Endothelial cell (in vitro differentiated cells): Measurements from ENCODE around the gene SSR4. TPM values are rescaled to one million over a fixed set of nuclear protein-coding genes. Genes with fewer than 3 reads are reported as not detected.

Experiments used
- DNase-seq: peaks from one replicate; pipeline ENCODE4 v3.0.0; 2021; ENCODE audit warnings: low spot score
- H3K27ac Mint-ChIP-seq: one replicate; pipeline ENCODE4 v1.8.0; 2021; ENCODE audit warnings: mixed read lengths, inconsistent platforms; ENCODE audit not compliant: unreplicated experiment
- H3K27me3 Mint-ChIP-seq: one replicate; pipeline ENCODE4 v1.8.0; 2021; ENCODE audit warnings: mild to moderate bottlenecking, moderate library complexity, mixed read lengths, inconsistent platforms; ENCODE audit not compliant: unreplicated experiment
- H3K36me3 Mint-ChIP-seq: one replicate; pipeline ENCODE4 v1.8.0; 2021; ENCODE audit warnings: mild to moderate bottlenecking, low read depth, mixed read lengths, inconsistent platforms; ENCODE audit not compliant: unreplicated experiment
- H3K4me1 Mint-ChIP-seq: one replicate; pipeline ENCODE4 v1.8.0; 2021; ENCODE audit warnings: mild to moderate bottlenecking, mixed read lengths, inconsistent platforms; ENCODE audit not compliant: unreplicated experiment
- H3K4me3 Mint-ChIP-seq: one replicate; pipeline ENCODE4 v1.8.0; 2021; ENCODE audit warnings: mild to moderate bottlenecking, mixed read lengths, inconsistent platforms; ENCODE audit not compliant: unreplicated experiment
- H3K9me3 Mint-ChIP-seq: one replicate; pipeline ENCODE4 v1.8.0; 2021; ENCODE audit warnings: mixed read lengths, inconsistent platforms; ENCODE audit not compliant: unreplicated experiment
- CTCF ChIP-seq: fragments of 200-600 bp; sonication (generic); IDR thresholded peaks from one replicate; pipeline ENCODE4 v1.5.0; 2021; ENCODE audit warnings: antibody characterized with exemption; ENCODE audit not compliant: unreplicated experiment
- total RNA-seq: library from RNA; stranded (reverse); fragmentation: NEBNext Ultra II Directional; extraction: Animal tissue kit (Norgen Biotek cat#: 25700); gene quantifications from one replicate; pipeline ENCODE4 v1.2.1, GENCODE V29; 2021; ENCODE audit not compliant: unreplicated experiment

The SSR4 gene
- total RNA-seq, 1 donor from 2014 or later, result 243 TPM

GRCh38 chrX:153764786-153765137, 29.7 kb upstream of the SSR4 start:
- no peak for TF ChIP-seq CTCF
- peaks cover 2% of the 10 kb centered on the region for H3K4me1 Mint-ChIP-seq
- no peak for DNase-seq
- no peak overlapping the region for H3K4me3 Mint-ChIP-seq
- no peak overlapping the region for H3K27ac Mint-ChIP-seq
- H3K9me3 Mint-ChIP-seq, result no peaks in the 10 kb centered on the region
- H3K27me3 Mint-ChIP-seq, result no peaks in the 10 kb centered on the region
- H3K36me3 Mint-ChIP-seq, result no peaks in the 10 kb centered on the region

- Mint-ChIP-seq H3K9me3 (no peaks in the 10 kb centered on the region), H3K27ac (no peak overlapping the region), H3K27me3 (peaks cover 2% of the 10 kb centered on the region), H3K36me3 (no peaks in the 10 kb centered on the region), H3K4me1 (peaks cover 2% of the 10 kb centered on the region), H3K4me3 (no peak overlapping the region)
- peak; percentile 45 for DNase-seq
- TF ChIP-seq CTCF, result no peak
Observed at GRCh38 chrX:153765138-153766079, 29.1 kb upstream of the SSR4 start.

- Mint-ChIP-seq H3K4me3 (no peak overlapping the region), H3K27ac (no peak overlapping the region), H3K27me3 (peaks cover 3% of the 10 kb centered on the region), H3K36me3 (no peaks in the 10 kb centered on the region), H3K9me3 (no peaks in the 10 kb centered on the region), H3K4me1 (peaks cover 2% of the 10 kb centered on the region)
- no peak for DNase-seq
- TF ChIP-seq CTCF, result no peak
Observed at GRCh38 chrX:153766098-153766817, 28.2 kb upstream of the SSR4 start.

- no peak overlapping the region for H3K27ac Mint-ChIP-seq
- peaks cover 2% of the 10 kb centered on the region for H3K4me1 Mint-ChIP-seq
- H3K36me3 Mint-ChIP-seq, result no peaks in the 10 kb centered on the region
- H3K27me3 Mint-ChIP-seq, result peaks cover 3% of the 10 kb centered on the region
- TF ChIP-seq CTCF, result no peak
- H3K9me3 Mint-ChIP-seq, result no peaks in the 10 kb centered on the region
- H3K4me3 Mint-ChIP-seq, result no peak overlapping the region
- DNase-seq, result no peak
Observed at GRCh38 chrX:153766871-153767673, 27.4 kb upstream of the SSR4 start.
